Measurements from ENCODE around the gene USP25.

DNA sequence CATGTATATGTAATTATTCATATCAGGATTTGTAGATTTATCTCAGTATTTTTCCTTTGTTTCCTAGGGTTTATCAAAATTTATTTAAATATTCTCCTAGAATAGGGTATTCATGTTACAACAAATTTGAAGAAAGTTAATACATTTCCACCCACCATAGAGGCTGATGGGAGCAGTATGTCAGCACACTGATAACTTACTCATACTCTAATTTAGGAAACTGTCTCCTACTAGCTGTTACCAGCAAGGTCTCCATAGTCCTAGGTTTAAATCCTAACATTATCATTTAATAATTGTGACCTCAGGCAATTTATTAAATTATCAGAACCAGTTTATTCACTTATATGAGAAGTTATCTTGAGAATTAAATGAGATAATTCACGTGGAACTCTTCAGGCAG is 127.0 kb downstream of the USP25 start:
- TF ChIP-seq POLR2AphosphoS5 (IDR thresholded peaks at IDR 0.05; ENCODE audit: low read depth, low read length) (no peak), TAF1 (IDR thresholded peaks at IDR 0.05; ENCODE audit: borderline replicate concordance, insufficient read depth, low read length) (no peak)

Measured in PFSK-1 (cell line).